K562 (cell line): ENCODE results near the gene HNMT. TPM values are rescaled to one million over a fixed set of nuclear protein-coding genes. Genes with fewer than 3 reads are reported as not detected.

Experiments used
- AFF1 ChIP-seq, 2 experiments: fragments of 450-650 bp; IDR thresholded peaks; 2 replicates each; pipeline ENCODE4 v1.6.1; 2018; ENCODE audit warnings: mild to moderate bottlenecking in 2 of 2, low read depth in 1 of 2; ENCODE audit not compliant: partially characterized antibody in 2 of 2
- ARNT ChIP-seq, 2 experiments: fragments of 450-650 bp; IDR thresholded peaks; 2 replicates each; pipeline ENCODE4 v1.6.1; 2016; ENCODE audit warnings: mild to moderate bottlenecking in 1 of 2
- BACH1 ChIP-seq: fragments of 200-800 bp; sonication (Bioruptor generic); IDR thresholded peaks from 2 replicates; pipeline ENCODE4 v1.6.1; 2016; ENCODE audit warnings: missing genetic modification characterization, missing compliant biosample characterization
- CBX2 ChIP-seq: fragments of 200-600 bp; sonication (generic); IDR thresholded peaks from one replicate; pipeline ENCODE4 v1.6.1; 2012; ENCODE audit warnings: mild to moderate bottlenecking, low read length, inconsistent platforms; ENCODE audit not compliant: insufficient read depth, poor library complexity, severe bottlenecking
- HLTF ChIP-seq: fragments of 450-650 bp; IDR thresholded peaks from 2 replicates; pipeline ENCODE4 v1.6.1; 2016
- JUN ChIP-seq, 2 experiments: sonication (generic) in 1 of 2; formaldehyde crosslinking in 1 of 2; IDR thresholded peaks; 2 replicates each; pipeline versions ENCODE4 v1.6.1 to v1.8.0; 2012 to 2022; ENCODE audit warnings: borderline replicate concordance in 2 of 2, mild to moderate bottlenecking in 2 of 2, improper control_type of control experiment in 1 of 2, low read depth in 1 of 2, low read length in 1 of 2, missing genetic modification reagents in 1 of 2
- MBD2 ChIP-seq: sonication (generic); IDR thresholded peaks from 2 replicates; pipeline ENCODE4 v1.6.1; 2016; ENCODE audit warnings: low read depth, borderline replicate concordance
- PBX2 ChIP-seq, 2 experiments: IDR thresholded peaks in 1 of 2; conservative IDR thresholded peaks in 1 of 2; 2 replicates each; pipeline ENCODE4 v1.6.1; 2016; ENCODE audit warnings: low read depth in 2 of 2, mild to moderate bottlenecking in 1 of 2, missing compliant biosample characterization in 1 of 2, missing genetic modification characterization in 1 of 2, moderate library complexity in 1 of 2
- RCOR1 ChIP-seq, 2 experiments: IDR thresholded peaks; 2 replicates each; pipeline ENCODE4 v1.6.1; 2012; ENCODE audit warnings: low read depth in 2 of 2, low read length in 2 of 2, borderline replicate concordance in 1 of 2, improper control_type of control experiment in 1 of 2
- RFX7 ChIP-seq: fragments of 250-450 bp; sonication (Bioruptor Pico); IDR thresholded peaks from 2 replicates; pipeline ENCODE4 v1.5.1; 2021; ENCODE audit warnings: mild to moderate bottlenecking
- RNF2 ChIP-seq: sonication (generic); IDR thresholded peaks from 2 replicates; pipeline ENCODE4 v1.6.1; 2016
- SMAD3 ChIP-seq: fragments of 450-650 bp; formaldehyde crosslinking; conservative IDR thresholded peaks from 2 replicates; pipeline ENCODE4 v1.4.0; 2020; ENCODE audit warnings: mild to moderate bottlenecking
- TCF15 ChIP-seq: fragments of 250-450 bp; sonication (Bioruptor Pico); IDR thresholded peaks from 2 replicates; pipeline ENCODE4 v1.8.0; 2022; ENCODE audit warnings: moderate library complexity, mild to moderate bottlenecking, inconsistent platforms
- ZBED1 ChIP-seq: IDR thresholded peaks from 2 replicates; pipeline ENCODE4 v1.6.1; 2014
- ZFP30 ChIP-seq: fragments of 250-450 bp; sonication (Bioruptor Pico); IDR thresholded peaks from 2 replicates; pipeline ENCODE4 v1.8.0; 2022; ENCODE audit warnings: moderate library complexity, mild to moderate bottlenecking, inconsistent platforms, borderline replicate concordance
- ZNF280A ChIP-seq: fragments of 450-650 bp; IDR thresholded peaks from 2 replicates; pipeline ENCODE4 v1.6.1; 2018; ENCODE audit warnings: mild to moderate bottlenecking, low read depth; ENCODE audit not compliant: partially characterized antibody
- ZNF311 ChIP-seq: fragments of 250-450 bp; sonication (Bioruptor Pico); IDR thresholded peaks from 2 replicates; pipeline ENCODE4 v1.4.0; 2020; ENCODE audit warnings: mild to moderate bottlenecking, moderate library complexity
- ZNF584 ChIP-seq: fragments of 200-800 bp; sonication (Bioruptor generic); IDR thresholded peaks from 2 replicates; pipeline ENCODE4 v1.6.1; 2016; ENCODE audit warnings: low read depth, mild to moderate bottlenecking, missing genetic modification characterization, missing compliant biosample characterization
- polyA plus RNA-seq, 8 experiments: library from polyadenylated mRNA; depleted of rRNA in 4 of 8; stranded (reverse) in 5 of 8; unstranded in 3 of 8; fragments of >200 nt; fragmentation: Nextera tagmentation in 2 of 8; fragmentation: Illumina TruSeq in 1 of 8; extraction: Ambion mirVana in 2 of 8; extraction: Trizol in 1 of 8; gene quantifications; 2 replicates each; pipeline versions ENCODE4 v1.2.1 to v1.2.3, GENCODE V29; 2011 to 2014; ENCODE audit warnings: inconsistent platforms in 1 of 8, missing spikeins in 1 of 8
- total RNA-seq, 7 experiments: library from RNA; depleted of rRNA in 6 of 7; stranded (reverse); fragments of >200 nt in 6 of 7; fragmentation: Illumina TruSeq in 2 of 7; extraction: Trizol in 2 of 7; gene quantifications; 2 replicates each; pipeline versions ENCODE4 v1.2.1 to v1.2.3, GENCODE V29; 2011 to 2021; ENCODE audit warnings: low replicate concordance in 1 of 7

HNMT gene
- total and polyA plus RNA-seq, 9 of the 15 experiments (the other 6 are each of a cell fraction or from before 2014, with no cell fraction given): 3.1 to 10.9 (median 5.3) TPM

GRCh38 chr2:138058427-138058826, 94.2 kb downstream of the HNMT start (continued):
- TF ChIP-seq AFF1 (IDR thresholded peaks at IDR 0.05; ENCODE audit: low read depth in 1 of 2, partially characterized antibody in 2 of 2) (peak; percentile 70 to 83), ZNF584 (CRISPR knock-in tag) (peak; percentile 66), RCOR1 (IDR thresholded peaks at IDR 0.05; ENCODE audit: borderline replicate concordance in 1 of 2, low read depth in 2 of 2, low read length in 2 of 2) (peak in 1 of 2 experiments; percentile 97; a peak in 3 of 4 replicates), BACH1 (0 out of 2 replicates have a peak, but pooled peaks have one; percentile 28), CBX2 (no peak), HLTF (0 out of 2 replicates have a peak, but pooled peaks have one; percentile 53), MBD2 (peak; percentile 76), PBX2 (CRISPR knock-in tag; IDR thresholded peaks at IDR 0.05; ENCODE audit: low read depth) (no peak), PBX2 (tag; conservative IDR thresholded peaks at IDR 0.05; ENCODE audit: low read depth) (0 out of 2 replicates have a peak, but pooled peaks have one; percentile 17), ZFP30 (CRISPR knock-in tag) (no peak), ZBED1 (peak; percentile 72; the same call in 1 of the 2 replicates), SMAD3 (CRISPR knock-in tag) (0 out of 2 replicates have a peak, but pooled peaks have one; percentile 43), ZNF280A (no peak), TCF15 (CRISPR knock-in tag) (no peak), RFX7 (CRISPR knock-in tag) (no peak), ZNF311 (0 out of 2 replicates have a peak, but pooled peaks have one; percentile 55), JUN (IDR thresholded peaks at IDR 0.05; ENCODE audit: borderline replicate concordance, low read depth, low read length) (peak; percentile 75; the same call in 1 of the 2 replicates), JUN (CRISPR knock-in tag; IDR thresholded peaks at IDR 0.05; ENCODE audit: borderline replicate concordance) (no peak), RNF2 (peak; percentile 92), ARNT (IDR thresholded peaks at IDR 0.05) (peak; percentile 76 to 85; a peak in 2 of 4 replicates)
